IPS-18a (cell line): Measurements from ENCODE around the gene ZFR.
"Not testable (repeated sequence)": the region's sequence is repeated elsewhere in the genome, so short reads cannot be mapped to it uniquely, and the experiment has no call there.

Experiments used
- H3K27ac ChIP-seq: one replicate; pipeline ENCODE4 v1.5.1; 2013; ENCODE audit warnings: low read length
- H3K27me3 ChIP-seq: one replicate; pipeline ENCODE4 v1.6.1; 2013; ENCODE audit warnings: mild to moderate bottlenecking, low read length; ENCODE audit not compliant: control insufficient read depth, insufficient read depth
- H3K36me3 ChIP-seq: one replicate; pipeline ENCODE4 v1.6.1; 2013; ENCODE audit warnings: low read depth, low read length; ENCODE audit not compliant: control insufficient read depth
- H3K4me1 ChIP-seq: one replicate; pipeline ENCODE4 v1.6.1; 2013; ENCODE audit warnings: low read depth, low read length; ENCODE audit not compliant: control insufficient read depth
- H3K4me3 ChIP-seq: one replicate; pipeline ENCODE4 v1.5.1; 2013; ENCODE audit warnings: low read length
- H3K9ac ChIP-seq: one replicate; pipeline ENCODE4 v1.6.1; 2013; ENCODE audit warnings: mild to moderate bottlenecking, low read length, moderate library complexity
- H3K9me3 ChIP-seq: one replicate; pipeline ENCODE4 v1.6.1; 2013; ENCODE audit warnings: low read depth, low read length; ENCODE audit not compliant: control insufficient read depth

The ZFR gene

GRCh38 chr5:32398754-32399153, 45.8 kb downstream of the ZFR start:
- not testable (repeated sequence) for H3K4me1 ChIP-seq, H3K9me3 ChIP-seq, H3K27ac ChIP-seq, H3K27me3 ChIP-seq, H3K4me3 ChIP-seq, H3K9ac ChIP-seq
- peaks cover 88% of the 10 kb centered on the region for H3K36me3 ChIP-seq

- Histone ChIP-seq H3K27me3 (no peaks in the 10 kb centered on the region), H3K4me3 (no peak overlapping the region), H3K27ac (no peak overlapping the region), H3K4me1 (no peaks in the 10 kb centered on the region), H3K9ac (no peak overlapping the region), H3K36me3 (peaks cover 81% of the 10 kb centered on the region), H3K9me3 (no peaks in the 10 kb centered on the region)
Measured at GRCh38 chr5:32394981-32395380, 49.6 kb downstream of the ZFR start.

- no peaks in the 10 kb centered on the region for H3K9me3 ChIP-seq
- H3K27me3 ChIP-seq, result no peaks in the 10 kb centered on the region
- no peaks in the 10 kb centered on the region for H3K4me1 ChIP-seq
- no peak overlapping the region for H3K4me3 ChIP-seq
- no peak overlapping the region for H3K9ac ChIP-seq
- H3K27ac ChIP-seq, result no peak overlapping the region
- H3K36me3 ChIP-seq, result peaks cover 88% of the 10 kb centered on the region
Measured at GRCh38 chr5:32392039-32392438, 52.5 kb downstream of the ZFR start.

GRCh38 chr5:32390819-32391591, 53.5 kb downstream of the ZFR start:
- Histone ChIP-seq H3K9me3 (no peaks in the 10 kb centered on the region), H3K4me3 (no peak overlapping the region), H3K4me1 (no peaks in the 10 kb centered on the region), H3K27me3 (no peaks in the 10 kb centered on the region), H3K9ac (no peak overlapping the region), H3K27ac (no peak overlapping the region), H3K36me3 (peaks cover 86% of the 10 kb centered on the region)

- Histone ChIP-seq H3K9me3 (no peaks in the 10 kb centered on the region), H3K4me3 (no peak overlapping the region), H3K27me3 (no peaks in the 10 kb centered on the region), H3K36me3 (peaks cover 85% of the 10 kb centered on the region), H3K27ac (no peak overlapping the region), H3K4me1 (no peaks in the 10 kb centered on the region), H3K9ac (no peak overlapping the region)
Measured at GRCh38 chr5:32388432-32389129, 56.0 kb downstream of the ZFR start.

- H3K27me3 ChIP-seq, result no peaks in the 10 kb centered on the region
- no peaks in the 10 kb centered on the region for H3K4me1 ChIP-seq
- no peaks in the 10 kb centered on the region for H3K9me3 ChIP-seq
- H3K4me3 ChIP-seq, result no peak overlapping the region
- peaks cover 86% of the 10 kb centered on the region for H3K36me3 ChIP-seq
- H3K9ac ChIP-seq, result no peak overlapping the region
- no peak overlapping the region for H3K27ac ChIP-seq
Measured at GRCh38 chr5:32387841-32388240, 56.7 kb downstream of the ZFR start.

- H3K4me1 ChIP-seq, result no peaks in the 10 kb centered on the region
- H3K4me3 ChIP-seq, result no peak overlapping the region
- H3K36me3 ChIP-seq, result peaks cover 87% of the 10 kb centered on the region
- no peaks in the 10 kb centered on the region for H3K27me3 ChIP-seq
- no peak overlapping the region for H3K27ac ChIP-seq
- H3K9me3 ChIP-seq, result no peaks in the 10 kb centered on the region
- no peak overlapping the region for H3K9ac ChIP-seq
Measured at GRCh38 chr5:32387211-32387610, 57.3 kb downstream of the ZFR start.

GRCh38 chr5:32384621-32385020, 59.9 kb downstream of the ZFR start:
- H3K4me3 ChIP-seq, result no peak overlapping the region
- H3K4me1 ChIP-seq, result no peaks in the 10 kb centered on the region
- no peak overlapping the region for H3K27ac ChIP-seq
- H3K36me3 ChIP-seq, result peaks cover 76% of the 10 kb centered on the region
- no peaks in the 10 kb centered on the region for H3K27me3 ChIP-seq
- H3K9me3 ChIP-seq, result no peaks in the 10 kb centered on the region
- H3K9ac ChIP-seq, result no peak overlapping the region

GRCh38 chr5:32383586-32383985, 61.0 kb downstream of the ZFR start:
- H3K9me3 ChIP-seq, result no peaks in the 10 kb centered on the region
- H3K27me3 ChIP-seq, result no peaks in the 10 kb centered on the region
- H3K4me3 ChIP-seq, result no peak overlapping the region
- no peak overlapping the region for H3K27ac ChIP-seq
- no peaks in the 10 kb centered on the region for H3K4me1 ChIP-seq
- H3K36me3 ChIP-seq, result peaks cover 75% of the 10 kb centered on the region
- H3K9ac ChIP-seq, result no peak overlapping the region

GRCh38 chr5:32383065-32383464, 61.5 kb downstream of the ZFR start:
- Histone ChIP-seq H3K36me3 (peaks cover 75% of the 10 kb centered on the region), H3K27ac (no peak overlapping the region), H3K27me3 (no peaks in the 10 kb centered on the region), H3K4me3 (no peak overlapping the region), H3K9ac (no peak overlapping the region), H3K9me3 (no peaks in the 10 kb centered on the region), H3K4me1 (no peaks in the 10 kb centered on the region)

GRCh38 chr5:32379421-32379820, 65.1 kb downstream of the ZFR start:
- Histone ChIP-seq H3K27ac (no peak overlapping the region), H3K9me3 (no peaks in the 10 kb centered on the region), H3K4me3 (no peak overlapping the region), H3K4me1 (no peaks in the 10 kb centered on the region), H3K9ac (no peak overlapping the region), H3K36me3 (peaks cover 51% of the 10 kb centered on the region), H3K27me3 (no peaks in the 10 kb centered on the region)

GRCh38 chr5:32378966-32379365, 65.6 kb downstream of the ZFR start:
- H3K27me3 ChIP-seq, result no peaks in the 10 kb centered on the region
- no peak overlapping the region for H3K27ac ChIP-seq
- no peak overlapping the region for H3K4me3 ChIP-seq
- no peak overlapping the region for H3K9ac ChIP-seq
- H3K4me1 ChIP-seq, result no peaks in the 10 kb centered on the region
- peaks cover 49% of the 10 kb centered on the region for H3K36me3 ChIP-seq
- no peaks in the 10 kb centered on the region for H3K9me3 ChIP-seq
